IPS DF 6.9 (cell line): Measurements from ENCODE around the gene KCNAB3.

Experiments used
- DNase-seq: peaks from one replicate; pipeline ENCODE4 v3.0.0-alpha.2; 2013; ENCODE audit warnings: low read depth, low spot score
- H3K27ac ChIP-seq: one replicate; pipeline ENCODE4 v1.5.1; 2013; ENCODE audit warnings: low read length, control low read depth
- H3K27me3 ChIP-seq: 2 replicates; pipeline ENCODE4 v1.6.1; 2013; ENCODE audit warnings: mild to moderate bottlenecking, low read length; ENCODE audit not compliant: control insufficient read depth, insufficient read depth
- H3K36me3 ChIP-seq: 2 replicates; pipeline ENCODE4 v1.6.1; 2013; ENCODE audit warnings: low read length; ENCODE audit not compliant: control insufficient read depth, insufficient read depth
- H3K4me1 ChIP-seq: 2 replicates; pipeline ENCODE4 v1.6.1; 2013; ENCODE audit warnings: low read length; ENCODE audit not compliant: control insufficient read depth, insufficient read depth
- H3K4me3 ChIP-seq: 2 replicates; pipeline ENCODE4 v1.5.1; 2013; ENCODE audit warnings: mild to moderate bottlenecking, low read length
- H3K9me3 ChIP-seq: 2 replicates; pipeline ENCODE4 v1.6.1; 2013; ENCODE audit warnings: low read length, inconsistent platforms; ENCODE audit not compliant: control insufficient read depth, insufficient read depth
- WGBS: extraction: QIAGEN DNeasy Blood & Tissue Kit; methylation state at CpG from one replicate; pipeline ENCODE4 v1.1.7; 2013; ENCODE audit warnings: mixed read lengths, missing lambda C conversion rate; ENCODE audit not compliant: insufficient read length, insufficient coverage; 5-methylcytosine and 5-hydroxymethylcytosine counted together

KCNAB3 gene

DNA sequence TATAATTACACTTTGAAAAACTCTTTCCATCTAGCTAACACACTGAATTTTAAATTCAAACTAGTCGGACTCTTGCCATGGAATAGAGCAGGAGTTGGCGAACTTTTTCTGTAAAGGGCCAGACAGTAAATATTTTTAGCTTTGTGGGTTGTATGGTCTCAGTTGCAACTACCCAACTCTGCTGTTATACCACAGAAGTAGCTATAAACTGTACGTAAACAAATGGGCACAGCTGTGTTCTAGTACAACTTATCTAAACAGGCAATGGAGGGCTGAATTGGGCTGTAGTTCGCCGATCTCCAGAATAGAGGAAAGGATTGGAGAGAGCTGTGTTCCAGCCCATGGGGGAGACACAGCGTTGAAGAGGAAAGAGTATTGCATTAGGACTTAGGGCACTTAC, 11.1 kb upstream of the KCNAB3 start:
- H3K9me3 ChIP-seq = no peaks in the 10 kb centered on the region
- H3K27ac ChIP-seq = no peak overlapping the region
- no peaks in the 10 kb centered on the region for H3K4me1 ChIP-seq
- no peak overlapping the region for H3K4me3 ChIP-seq
- no peaks in the 10 kb centered on the region for H3K27me3 ChIP-seq
- H3K36me3 ChIP-seq = peaks cover 27% of the 10 kb centered on the region
- WGBS = no CpG with 5 or more reads among the region's 6 CpGs
- DNase-seq = no peak

DNA sequence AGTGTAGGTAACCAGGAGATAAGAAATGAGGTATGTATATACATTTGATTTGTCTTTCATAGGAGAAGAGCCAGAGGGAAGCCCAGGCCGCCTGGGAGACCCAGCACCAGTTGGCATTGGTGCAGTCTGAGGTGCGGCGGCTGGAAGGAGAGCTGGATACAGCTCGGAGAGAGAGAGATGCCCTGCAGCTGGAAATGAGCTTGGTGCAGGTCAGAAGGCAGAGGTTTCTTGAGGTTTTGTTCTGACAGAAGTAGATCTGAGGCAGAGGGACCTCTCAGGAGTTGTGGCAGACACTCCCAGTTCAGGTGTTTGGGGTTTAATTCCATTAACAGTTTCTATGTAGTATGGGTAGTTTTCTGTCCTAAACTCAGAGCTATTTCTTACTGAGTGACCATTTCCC, 10.4 kb upstream of the KCNAB3 start:
- WGBS = no CpG with 5 or more reads among the region's 4 CpGs
- H3K27ac ChIP-seq = no peak overlapping the region
- no peak for DNase-seq
- no peaks in the 10 kb centered on the region for H3K4me1 ChIP-seq
- peaks cover 24% of the 10 kb centered on the region for H3K36me3 ChIP-seq
- H3K9me3 ChIP-seq = no peaks in the 10 kb centered on the region
- no peaks in the 10 kb centered on the region for H3K27me3 ChIP-seq
- no peak overlapping the region for H3K4me3 ChIP-seq

DNA sequence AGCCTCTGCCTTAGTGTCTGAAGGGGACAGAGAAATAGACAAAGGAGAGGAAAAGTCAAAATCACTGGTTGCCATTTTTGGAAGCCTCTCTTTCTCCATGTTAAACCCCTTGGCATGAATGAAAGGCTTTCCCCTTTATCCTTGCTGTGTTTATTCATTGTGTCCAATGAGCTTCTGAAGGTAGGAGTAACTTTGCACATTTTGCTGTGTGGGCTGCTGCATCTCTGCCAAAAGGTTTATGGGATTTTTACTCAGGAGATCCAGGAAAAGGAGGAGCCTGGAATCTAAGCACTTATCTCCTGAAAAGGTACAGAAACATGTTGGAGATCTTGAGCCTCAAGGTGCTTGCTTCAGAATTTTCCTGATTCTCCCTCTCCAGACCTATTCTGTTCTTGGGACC, 6.2 kb upstream of the KCNAB3 start:
- Histone ChIP-seq H3K4me3 (no peak overlapping the region), H3K27me3 (no peaks in the 10 kb centered on the region), H3K27ac (no peak overlapping the region), H3K9me3 (no peaks in the 10 kb centered on the region), H3K4me1 (peaks cover 1% of the 10 kb centered on the region; the same call in 1 of the 2 replicates), H3K36me3 (peaks cover 11% of the 10 kb centered on the region; the same call in 1 of the 2 replicates)
- DNase-seq = no peak

DNA sequence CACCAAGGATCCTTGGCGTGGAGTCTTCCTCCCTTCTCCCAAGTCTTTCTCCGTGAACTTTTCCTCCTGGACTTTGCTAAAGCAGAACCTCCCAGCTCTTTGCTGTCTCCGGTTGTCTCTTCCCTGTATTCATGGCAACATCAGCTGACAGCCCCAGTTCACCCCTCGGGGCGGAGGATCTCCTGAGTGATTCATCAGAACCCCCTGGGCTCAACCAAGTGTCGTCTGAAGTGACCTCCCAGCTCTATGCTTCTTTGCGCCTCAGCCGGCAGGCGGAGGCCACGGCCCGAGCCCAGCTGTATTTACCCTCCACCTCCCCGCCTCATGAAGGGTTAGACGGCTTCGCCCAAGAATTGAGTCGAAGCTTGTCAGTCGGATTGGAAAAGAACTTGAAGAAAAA, 3.3 kb upstream of the KCNAB3 start:
- H3K4me1 ChIP-seq = peaks cover 1% of the 10 kb centered on the region; the same call in 1 of the 2 replicates
- no peak for DNase-seq
- peaks cover 2% of the 10 kb centered on the region; the same call in 1 of the 2 replicates for H3K36me3 ChIP-seq
- no peaks in the 10 kb centered on the region for H3K9me3 ChIP-seq
- peaks cover 11% of the 10 kb centered on the region for H3K27me3 ChIP-seq
- no peak overlapping the region for H3K27ac ChIP-seq
- H3K4me3 ChIP-seq = peak overlapping the region; percentile 84; the same call in 1 of the 2 replicates
- no CpG with 5 or more reads among the region's 16 CpGs for WGBS

DNA sequence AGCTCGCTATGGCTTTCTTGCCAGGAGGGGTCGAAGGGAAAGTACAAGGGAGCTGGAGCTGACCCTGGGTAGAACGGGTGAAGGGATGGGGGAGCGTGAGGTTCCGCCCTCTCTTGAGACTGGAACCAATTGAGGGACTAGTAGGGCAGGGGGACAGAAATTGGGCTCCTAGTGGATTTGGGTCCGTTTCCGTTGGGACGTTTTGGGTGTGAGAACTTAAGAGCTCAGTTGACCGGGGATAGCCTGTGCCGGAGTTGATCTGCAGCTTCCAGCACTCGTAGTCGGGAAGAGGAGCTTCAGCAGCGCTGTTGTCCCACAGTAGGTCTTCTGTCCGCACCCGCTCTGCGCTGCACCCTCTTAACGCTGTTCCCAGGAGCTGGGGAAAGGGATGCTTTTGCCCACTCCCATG, 2.8 kb upstream of the KCNAB3 start:
- no peak for DNase-seq
- WGBS = no CpG with 5 or more reads among the region's 17 CpGs
- no peak overlapping the region for H3K27ac ChIP-seq
- H3K9me3 ChIP-seq = no peaks in the 10 kb centered on the region
- H3K27me3 ChIP-seq = peaks cover 12% of the 10 kb centered on the region
- peaks cover 2% of the 10 kb centered on the region; the same call in 1 of the 2 replicates for H3K36me3 ChIP-seq
- peaks cover 1% of the 10 kb centered on the region; the same call in 1 of the 2 replicates for H3K4me1 ChIP-seq
- H3K4me3 ChIP-seq = peak overlapping the region; percentile 84; the same call in 1 of the 2 replicates

- Histone ChIP-seq H3K4me1 (peaks cover 1% of the 10 kb centered on the region; the same call in 1 of the 2 replicates), H3K9me3 (no peaks in the 10 kb centered on the region), H3K4me3 (peak within 1 kb of the TSS; percentile 84), H3K36me3 (peaks cover 2% of the 10 kb centered on the region; the same call in 1 of the 2 replicates), H3K27ac (no peak within 1 kb of the TSS), H3K27me3 (peaks cover 13% of the 10 kb centered on the region)
- DNase-seq = peak; percentile 97
- no CpG with 5 or more reads among the region's 55 CpGs for WGBS
These were observed 2.2 kb upstream of the KCNAB3 start, which contains the start of the genes CNTROB and TRAPPC1 for GRCh38 chr17:7931709-7932482. Gene CNTROB (plus strand): TSS chr17:7932206. CDS start chr17:7933080, 874 bp downstream. Gene TRAPPC1 (minus strand): TSS chr17:7931946. CDS start chr17:7931829, 117 bp downstream.

DNA sequence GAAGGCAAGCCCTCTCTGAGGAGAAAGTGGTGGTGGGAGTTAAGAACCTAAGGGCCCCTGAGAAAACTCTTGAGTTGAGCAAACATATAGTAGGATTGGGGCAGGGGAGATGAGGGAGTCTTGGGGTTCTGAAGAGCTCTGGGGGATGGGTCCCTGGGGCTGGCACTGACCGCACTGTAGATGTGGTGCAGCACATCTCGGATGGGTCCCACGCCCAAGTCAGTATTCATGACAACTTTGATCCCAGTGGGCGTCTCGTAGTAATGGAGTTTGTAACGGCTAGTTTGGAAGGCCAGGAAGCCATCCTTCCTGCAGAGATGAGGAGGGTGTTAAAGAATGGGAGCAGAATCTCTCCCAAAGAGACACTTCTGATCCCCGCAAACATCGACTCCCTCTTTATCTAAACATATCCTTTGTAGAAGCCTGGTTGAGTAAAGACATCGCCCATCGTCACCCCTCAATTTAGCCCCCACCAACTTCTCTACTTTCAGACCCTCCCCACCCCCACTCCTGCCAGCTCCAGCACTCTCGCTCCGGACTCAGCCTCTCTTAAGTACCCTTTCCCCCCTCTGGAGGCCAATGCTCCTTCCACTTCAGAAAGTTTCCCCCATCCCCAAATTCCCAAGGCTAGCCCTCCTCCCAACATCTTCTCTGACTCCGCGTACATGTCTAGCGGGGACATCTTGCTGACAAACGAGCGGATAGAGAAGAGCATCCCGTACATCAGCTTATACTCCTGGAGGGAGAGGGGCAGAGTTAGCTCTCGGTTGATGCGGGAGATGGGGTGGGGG, 1.4 kb upstream of the KCNAB3 start:
- Histone ChIP-seq H3K27ac (no peak overlapping the region), H3K36me3 (no peaks in the 10 kb centered on the region), H3K27me3 (peaks cover 13% of the 10 kb centered on the region), H3K9me3 (no peaks in the 10 kb centered on the region), H3K4me1 (peaks cover 1% of the 10 kb centered on the region; the same call in 1 of the 2 replicates), H3K4me3 (peak overlapping the region; percentile 84; the same call in 1 of the 2 replicates)
- no CpG with 5 or more reads among the region's 20 CpGs for WGBS
- no peak for DNase-seq

- no peaks in the 10 kb centered on the region for H3K36me3 ChIP-seq
- DNase-seq = no peak
- no peaks in the 10 kb centered on the region; the same call in 1 of the 2 replicates for H3K4me1 ChIP-seq
- no peak overlapping the region for H3K27ac ChIP-seq
- H3K27me3 ChIP-seq = peaks cover 23% of the 10 kb centered on the region
- no peaks in the 10 kb centered on the region for H3K9me3 ChIP-seq
- WGBS = no CpG with 5 or more reads among the region's 3 CpGs
- H3K4me3 ChIP-seq = no peak overlapping the region
These were observed 2.1 kb downstream of the KCNAB3 start for GRCh38 chr17:7927596-7927995.

- DNase-seq = no peak
- Histone ChIP-seq H3K9me3 (no peaks in the 10 kb centered on the region), H3K4me1 (peaks cover 2% of the 10 kb centered on the region; the same call in 1 of the 2 replicates), H3K4me3 (peak overlapping the region; percentile 18; the same call in 1 of the 2 replicates), H3K27ac (no peak overlapping the region), H3K36me3 (no peaks in the 10 kb centered on the region), H3K27me3 (peaks cover 18% of the 10 kb centered on the region; the same call in 1 of the 2 replicates)
- WGBS = no CpG with 5 or more reads among the region's 45 CpGs
These were observed 6.6 kb downstream of the KCNAB3 start for GRCh38 chr17:7922845-7923628.
